COLO668 (cell line): ENCODE data around the gene IGLL5.
A peak's percentile ranks its signal among the peaks of the same experiment; 100 is the strongest.
"Not testable (repeated sequence)": the region's sequence is repeated elsewhere in the genome, so short reads cannot be mapped to it uniquely, and the experiment has no call there.

Source experiments
- DNase-seq: peaks from one replicate; lab custom pipeline; 2025; ENCODE audit not compliant: unreplicated experiment; lab: John Stamatoyannopoulos, UW

Gene IGLL5

DNA sequence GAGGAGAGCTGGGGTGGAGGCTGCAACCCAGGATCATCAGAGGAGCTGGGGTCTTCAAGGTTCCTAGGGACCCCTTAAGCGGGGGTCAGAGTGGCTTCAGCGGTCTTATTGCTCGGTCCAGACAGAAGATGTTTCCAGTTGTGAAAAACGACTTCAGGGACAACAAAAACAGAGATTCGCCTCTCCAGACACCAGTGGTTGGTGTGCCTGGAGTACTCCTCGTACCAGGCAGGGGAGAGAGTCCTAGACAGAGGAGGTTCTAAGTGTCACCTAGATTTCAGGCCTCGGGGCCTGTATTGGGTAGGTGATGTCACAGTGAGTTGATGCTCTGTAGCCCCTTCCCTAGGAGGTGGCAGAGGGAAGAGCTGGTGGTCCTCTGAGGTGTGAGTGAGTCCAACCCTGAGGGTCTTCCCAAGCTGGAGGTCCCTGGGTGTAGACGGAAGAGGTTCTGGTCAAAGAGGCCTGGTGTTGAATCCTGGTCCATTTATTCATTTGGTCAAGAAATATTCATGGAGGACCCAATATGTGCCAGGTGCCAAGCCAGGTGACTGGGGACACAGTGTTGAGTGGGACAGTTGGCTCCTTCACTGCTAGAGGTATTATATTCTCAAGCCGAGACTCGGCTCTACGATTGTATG, 4.4 kb upstream of the IGLL5 start:
- no peak for DNase-seq

DNA sequence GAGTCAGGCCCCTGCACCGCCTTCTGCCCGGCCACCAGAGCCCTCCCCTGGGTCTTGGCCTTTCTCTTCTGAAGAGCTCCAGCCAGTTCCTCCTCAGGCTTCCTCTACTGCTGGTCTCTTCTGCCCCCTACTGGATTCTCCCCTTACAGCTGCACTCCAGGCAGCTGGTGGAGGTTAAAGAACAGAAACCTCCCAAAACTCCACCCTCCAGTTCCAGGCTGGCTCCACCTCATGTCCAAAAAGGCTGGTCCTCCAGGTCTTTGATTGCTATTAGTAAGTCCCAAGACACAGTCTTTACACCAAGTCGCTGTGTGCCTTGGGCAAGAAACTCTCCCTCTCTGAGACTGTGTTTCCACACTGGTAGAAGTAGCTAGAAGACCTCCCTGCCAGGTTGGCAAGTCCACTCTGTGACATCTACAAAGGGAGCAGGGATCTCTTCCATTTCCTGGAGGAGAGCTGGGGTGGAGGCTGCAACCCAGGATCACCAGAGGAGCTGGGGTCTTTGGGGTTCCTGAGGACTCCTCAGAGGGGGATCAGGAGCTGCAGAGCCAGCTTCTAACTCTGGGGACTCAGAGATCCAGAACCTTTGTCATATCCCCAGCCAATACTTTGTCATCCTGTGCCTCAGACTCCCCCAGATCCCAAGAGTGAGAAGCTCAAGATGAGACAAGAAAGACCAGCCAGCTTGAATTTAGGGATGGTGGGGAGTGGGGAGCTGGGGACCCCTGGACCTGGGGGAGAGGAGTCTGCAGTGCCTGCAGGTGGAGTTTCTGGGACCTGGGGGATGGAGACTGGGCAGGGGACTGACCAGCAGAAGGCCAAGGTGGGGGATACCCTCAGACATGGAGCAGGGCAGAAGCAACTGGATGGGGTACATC, 3.4 kb upstream of the IGLL5 start:
- DNase-seq, result peak; percentile 65

GRCh38 chr22:22884888-22885840, 2.5 kb upstream of the IGLL5 start:
- peak; percentile 28 for DNase-seq

- no peak for DNase-seq
These were observed 1.1 kb upstream of the IGLL5 start for GRCh38 chr22:22886546-22886945.

- no peak for DNase-seq
These were observed 1.1 kb downstream of the IGLL5 start for GRCh38 chr22:22888571-22889353.

- no peak for DNase-seq
These were observed 2.5 kb downstream of the IGLL5 start for GRCh38 chr22:22890085-22890484.

DNA sequence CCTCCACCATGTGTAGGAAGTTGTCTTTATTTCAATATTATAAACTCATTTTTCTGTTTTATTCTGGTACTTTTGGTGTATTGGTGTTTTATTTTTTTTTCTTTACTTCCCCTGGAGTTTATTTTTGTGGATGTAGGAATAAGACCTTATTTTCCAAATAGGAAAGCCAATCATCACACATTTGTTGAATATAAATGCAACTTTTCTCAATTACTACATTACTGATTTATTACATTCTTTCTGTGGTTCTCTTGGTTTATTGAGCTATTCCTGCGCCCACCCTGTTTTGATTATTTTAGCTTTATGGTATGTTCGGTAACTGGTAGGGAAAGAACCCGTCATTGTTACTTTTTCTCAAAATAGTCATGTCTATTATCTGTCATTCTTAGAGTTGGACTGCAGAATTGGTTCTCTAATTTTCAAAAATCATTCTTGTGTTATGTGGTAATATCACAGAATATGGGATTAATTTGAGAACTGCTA, 3.6 kb downstream of the IGLL5 start:
- no peak for DNase-seq

DNA sequence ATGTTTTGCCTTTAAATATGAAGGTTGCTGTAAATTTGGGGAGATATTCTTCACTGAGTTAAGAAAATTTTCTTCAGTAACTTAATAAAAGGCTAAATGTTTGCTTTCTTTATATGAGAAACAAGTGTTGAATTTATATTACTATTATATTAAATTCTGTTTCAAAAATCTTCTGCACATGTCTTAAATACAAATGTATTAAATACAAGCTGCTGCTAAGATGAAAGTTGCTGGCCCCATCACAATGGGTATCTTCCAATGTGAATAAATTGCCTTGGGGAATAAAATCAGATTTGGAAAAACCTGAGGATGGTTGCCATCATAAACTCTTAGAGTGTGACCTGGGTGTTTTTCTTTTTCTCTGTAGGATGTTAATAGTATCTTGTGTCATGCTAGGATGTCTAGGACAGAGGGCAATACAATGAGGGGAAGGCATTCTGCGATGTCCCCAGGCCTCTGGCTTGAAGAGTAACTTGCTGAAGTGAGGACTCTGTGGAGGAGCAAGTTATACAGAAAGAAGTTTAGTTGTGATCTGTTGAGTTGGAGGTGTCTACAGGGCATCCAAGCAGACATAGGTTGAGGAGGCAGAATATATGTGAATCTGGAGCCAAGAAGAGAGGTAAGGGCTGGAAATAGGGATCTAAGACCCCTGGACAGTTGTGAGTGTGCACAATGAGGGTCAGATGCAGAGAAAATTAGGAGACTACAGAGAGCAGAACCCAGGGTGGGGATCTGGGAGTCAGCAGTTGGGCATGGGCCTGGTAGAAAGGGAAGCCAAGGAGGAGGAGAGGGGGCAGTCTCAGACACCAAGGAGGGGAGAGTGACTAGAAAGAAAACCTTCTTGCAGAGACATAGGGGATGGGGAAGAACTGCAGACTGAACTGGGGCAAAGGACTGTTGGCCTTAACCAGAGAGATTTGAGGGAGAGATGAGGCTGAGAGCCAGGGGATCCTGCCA, 4.8 kb downstream of the IGLL5 start:
- no peak for DNase-seq

DNA sequence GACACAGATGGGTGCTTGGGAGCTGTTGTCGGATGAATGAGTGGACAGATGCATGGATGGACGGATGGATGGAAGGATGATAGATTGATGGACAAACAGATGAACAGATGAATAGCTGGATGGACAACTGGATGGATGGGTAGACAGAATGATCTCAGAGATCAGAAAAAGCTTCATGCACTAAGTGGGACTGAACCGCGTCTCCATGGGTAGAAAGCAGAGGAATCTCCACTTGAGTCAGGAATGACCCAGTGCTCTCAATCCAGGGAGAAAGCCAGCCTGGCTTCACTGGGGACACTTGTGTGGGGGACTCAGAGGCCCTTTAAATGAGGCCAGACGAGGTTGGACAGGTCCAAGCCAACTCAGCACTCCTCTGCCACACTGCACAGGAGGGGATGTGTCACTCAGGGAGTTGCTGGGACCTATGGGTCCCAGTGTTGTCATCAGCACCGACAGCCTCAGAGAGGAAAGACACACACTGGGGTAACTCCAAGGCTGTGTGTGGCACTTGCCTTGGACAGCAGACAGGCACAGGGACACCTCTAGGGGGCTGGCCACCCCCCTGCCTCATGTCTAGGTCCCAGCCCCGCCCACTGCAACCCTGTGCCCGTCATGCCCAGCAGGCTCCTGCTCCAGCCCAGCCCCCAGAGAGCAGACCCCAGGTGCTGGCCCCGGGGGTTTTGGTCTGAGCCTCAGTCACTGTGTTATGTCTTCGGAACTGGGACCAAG, 5.6 kb downstream of the IGLL5 start:
- no peak for DNase-seq

- no peak for DNase-seq
These were observed 6.5 kb downstream of the IGLL5 start for GRCh38 chr22:22893891-22894739.

DNA sequence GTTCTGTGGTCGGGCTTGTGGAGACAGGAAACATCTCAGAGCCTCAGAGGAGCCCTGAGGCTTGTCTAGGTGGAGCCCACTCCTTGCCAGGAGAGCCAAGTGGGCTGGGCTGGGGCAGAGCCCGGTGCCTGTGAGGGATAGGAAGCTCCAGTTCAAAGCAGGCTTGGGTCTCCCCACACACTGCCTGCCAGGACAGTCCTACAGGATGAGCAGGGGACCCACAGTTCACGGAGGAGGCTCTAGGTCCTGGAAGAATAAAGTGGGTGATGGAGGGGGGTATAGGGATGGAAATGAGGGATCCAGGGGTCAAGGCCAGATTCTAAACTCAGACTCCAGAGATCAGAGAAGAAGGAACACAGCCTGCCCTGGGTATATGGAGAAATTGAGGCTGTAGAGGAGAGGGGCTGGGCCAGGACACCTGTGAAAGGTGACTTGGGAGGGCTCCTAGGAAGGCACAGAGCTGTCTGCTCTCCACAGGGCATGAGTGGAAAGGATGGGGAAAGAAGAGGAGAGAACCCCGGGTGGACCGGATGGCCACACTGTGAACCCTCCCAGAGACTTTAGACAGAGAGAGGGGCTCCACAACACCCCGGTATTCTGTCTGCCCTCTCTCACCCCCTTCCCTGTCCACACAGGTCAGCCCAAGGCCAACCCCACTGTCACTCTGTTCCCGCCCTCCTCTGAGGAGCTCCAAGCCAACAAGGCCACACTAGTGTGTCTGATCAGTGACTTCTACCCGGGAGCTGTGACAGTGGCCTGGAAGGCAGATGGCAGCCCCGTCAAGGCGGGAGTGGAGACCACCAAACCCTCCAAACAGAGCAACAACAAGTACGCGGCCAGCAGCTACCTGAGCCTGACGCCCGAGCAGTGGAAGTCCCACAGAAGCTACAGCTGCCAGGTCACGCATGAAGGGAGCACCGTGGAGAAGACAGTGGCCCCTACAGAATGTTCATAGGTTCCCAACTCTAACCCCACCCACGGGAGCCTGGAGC, 7.4 kb downstream of the IGLL5 start:
- no peak for DNase-seq

GRCh38 chr22:22895776-22896445, 8.3 kb downstream of the IGLL5 start:
- DNase-seq, result no peak

DNA sequence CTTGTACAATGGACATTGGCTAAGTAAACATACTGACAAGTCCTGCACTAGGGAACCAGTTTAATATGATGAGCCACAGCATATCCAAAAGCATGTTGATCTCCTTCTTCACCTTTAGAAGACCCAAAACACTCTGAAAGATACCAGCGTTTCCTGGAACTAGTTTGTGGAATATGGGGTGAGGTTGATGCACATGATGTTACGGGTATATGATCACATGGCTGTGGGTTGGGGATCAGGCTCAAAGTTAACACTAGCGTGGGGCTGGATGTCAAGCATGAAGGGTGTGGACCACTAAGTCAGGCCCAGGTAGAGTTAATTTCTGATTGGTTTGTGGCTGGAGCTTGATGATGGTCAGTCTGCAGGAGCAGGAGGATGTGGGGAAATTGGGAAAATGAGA, 9.0 kb downstream of the IGLL5 start:
- DNase-seq, result no peak

- DNase-seq, result no peak
These were observed 9.5 kb downstream of the IGLL5 start for GRCh38 chr22:22897091-22897490.

DNA sequence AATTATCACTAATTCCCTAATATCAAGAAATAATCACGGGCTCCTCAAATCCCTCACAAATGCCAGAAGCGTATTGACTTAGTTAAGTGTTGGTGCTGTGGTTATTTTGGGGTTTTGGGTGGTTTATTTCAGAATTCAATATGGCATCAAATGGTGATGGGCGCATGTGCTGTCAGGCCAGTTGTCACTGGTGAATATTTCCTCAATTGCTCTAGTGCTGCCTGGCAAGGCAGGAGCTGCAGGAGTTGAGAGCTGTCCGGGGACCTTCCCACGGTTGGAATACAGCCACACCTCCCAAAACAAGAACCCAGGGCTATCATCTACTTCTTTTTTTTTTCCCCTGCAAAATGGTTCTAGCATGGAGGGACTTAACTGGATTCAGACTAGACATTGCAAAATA, 10.3 kb downstream of the IGLL5 start:
- no peak for DNase-seq

DNA sequence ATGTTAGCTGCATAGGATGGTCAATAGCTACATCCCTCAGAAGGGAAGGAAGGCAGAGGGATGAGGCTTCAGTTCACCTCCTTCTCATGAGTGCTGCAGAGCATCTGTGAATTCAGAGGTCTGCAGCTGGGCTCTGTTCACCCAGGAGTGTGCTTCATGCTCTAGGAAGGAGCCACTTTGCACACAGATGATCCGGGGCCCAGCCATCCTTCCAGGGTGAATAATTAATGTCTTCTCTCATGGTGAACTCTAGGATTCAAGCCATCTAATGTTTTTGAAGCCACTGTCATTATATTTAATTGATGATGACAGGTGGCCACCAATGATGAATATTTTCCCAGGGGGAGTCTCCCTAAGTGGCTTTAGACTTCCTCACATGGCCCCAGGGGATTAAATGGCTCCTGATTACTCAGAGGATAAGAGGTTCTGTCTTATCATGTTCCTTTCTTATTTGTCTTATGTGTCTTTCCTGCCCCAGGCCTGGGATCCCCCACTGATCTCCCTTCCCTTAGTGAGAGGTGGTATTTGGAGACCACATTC, 10.9 kb downstream of the IGLL5 start:
- not testable (repeated sequence) for DNase-seq
